ENCODE results near the gene BNIP5. TPM values are rescaled to one million over a fixed set of nuclear protein-coding genes. Genes with fewer than 3 reads are reported as not detected.

BNIP5 gene
- total RNA-seq, 3 donors from 2014 or later, result 8.1 to 17.4 (median 12.6) TPM

GRCh38 chr6:36313649-36313936, 23.1 kb downstream of the BNIP5 start:
- no peak for ATAC-seq
- no peak for TF ChIP-seq CTCF (IDR thresholded peaks at IDR 0.05)
- no peaks in the 10 kb centered on the region for H3K9me3 ChIP-seq
- peaks cover 17% of the 10 kb centered on the region for H3K4me1 ChIP-seq (ENCODE audit: low read depth)
- intact Hi-C loops (cut with DNase I, micrococcal nuclease), result no loop called here
- no peaks in the 10 kb centered on the region for H3K36me3 ChIP-seq (ENCODE audit: low read depth)
- H3K4me3 ChIP-seq, result no peak overlapping the region
- DNase-seq, result no peak

- peaks cover 11% of the 10 kb centered on the region for H3K4me1 ChIP-seq (ENCODE audit: low read depth)
- H3K36me3 ChIP-seq (ENCODE audit: low read depth), result no peaks in the 10 kb centered on the region
- no peaks in the 10 kb centered on the region for H3K9me3 ChIP-seq
- intact Hi-C loops (cut with DNase I, micrococcal nuclease), result no loop called here
- ATAC-seq, result peak; percentile 16
- DNase-seq, result no peak
- TF ChIP-seq CTCF (IDR thresholded peaks at IDR 0.05), result no peak
- H3K4me3 ChIP-seq, result no peak overlapping the region
These were observed 23.6 kb downstream of the BNIP5 start for GRCh38 chr6:36312854-36313648.

GRCh38 chr6:36309900-36310299, 26.8 kb downstream of the BNIP5 start:
- intact Hi-C loops (cut with DNase I, micrococcal nuclease), result loop anchor here in 1 of 2 donors (10.0 kb wide), 1 partner anchor 55 kb away; no protein-coding TSS in a partner anchor

GRCh38 chr6:36309203-36309602, 27.5 kb downstream of the BNIP5 start:
- H3K9me3 ChIP-seq, result no peaks in the 10 kb centered on the region
- H3K4me3 ChIP-seq, result no peak overlapping the region
- H3K36me3 ChIP-seq (ENCODE audit: low read depth), result no peaks in the 10 kb centered on the region
- intact Hi-C loops (cut with DNase I, micrococcal nuclease), result loop anchor here in 1 of 2 donors (10.0 kb wide), 1 partner anchor 56 kb away; no protein-coding TSS in a partner anchor
- peak; percentile 45 for ATAC-seq
- DNase-seq, result no peak
- no peak for TF ChIP-seq CTCF (IDR thresholded peaks at IDR 0.05)
- peaks cover 3% of the 10 kb centered on the region for H3K4me1 ChIP-seq (ENCODE audit: low read depth)

More at GRCh38 chr6:36309900-36310299, 26.8 kb downstream of the BNIP5 start:
- no peak for TF ChIP-seq CTCF (IDR thresholded peaks at IDR 0.05)
- H3K4me1 ChIP-seq (ENCODE audit: low read depth), result peaks cover 3% of the 10 kb centered on the region
- H3K9me3 ChIP-seq, result no peaks in the 10 kb centered on the region
- ATAC-seq (no peak), DNase-seq (no peak)
- no peak overlapping the region for H3K4me3 ChIP-seq
- H3K36me3 ChIP-seq (ENCODE audit: low read depth), result no peaks in the 10 kb centered on the region

DNA sequence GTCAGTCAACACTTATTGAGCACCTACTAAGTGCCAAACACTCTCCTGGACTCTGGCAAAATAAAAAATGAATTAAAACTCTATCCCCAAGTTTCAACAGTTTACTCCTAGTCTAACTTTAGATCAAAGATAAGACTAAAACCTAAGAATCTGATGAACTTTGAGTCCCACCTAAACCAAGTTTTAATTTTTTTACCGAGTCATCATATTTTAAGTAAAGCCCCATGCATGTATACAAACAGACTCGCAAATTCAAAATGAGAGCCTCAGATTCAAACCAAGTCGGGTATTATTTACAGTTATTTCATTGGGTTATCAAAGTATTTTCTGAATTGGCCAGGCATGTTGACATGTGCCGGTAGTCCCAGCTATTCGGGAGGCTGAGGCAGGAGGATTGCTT, 28.2 kb downstream of the BNIP5 start:
- no peak for DNase-seq
- H3K9me3 ChIP-seq, result no peaks in the 10 kb centered on the region
- H3K4me3 ChIP-seq, result no peak overlapping the region
- no peak for TF ChIP-seq CTCF (IDR thresholded peaks at IDR 0.05)
- ATAC-seq, result no peak
- peaks cover 3% of the 10 kb centered on the region for H3K4me1 ChIP-seq (ENCODE audit: low read depth)
- H3K36me3 ChIP-seq (ENCODE audit: low read depth), result no peaks in the 10 kb centered on the region
- intact Hi-C loops (cut with DNase I, micrococcal nuclease), result loop anchor here in 1 of 2 donors (10.0 kb wide), 1 partner anchor 56 kb away; no protein-coding TSS in a partner anchor
